Cerebellar cortex (tissue), 1 donor: ENCODE data around the gene CDK2.
A peak's percentile ranks its signal among the peaks of the same experiment; 100 is the strongest.

ENCODE experiments used
- DNase-seq: peaks from one replicate; pipeline ENCODE4 v3.0.0-alpha.2; 2015; ENCODE audit warnings: low spot score

The CDK2 gene

GRCh38 chr12:56014205-56014604 lies 47.6 kb downstream of the CDK2 start:
- DNase-seq = no peak

DNA sequence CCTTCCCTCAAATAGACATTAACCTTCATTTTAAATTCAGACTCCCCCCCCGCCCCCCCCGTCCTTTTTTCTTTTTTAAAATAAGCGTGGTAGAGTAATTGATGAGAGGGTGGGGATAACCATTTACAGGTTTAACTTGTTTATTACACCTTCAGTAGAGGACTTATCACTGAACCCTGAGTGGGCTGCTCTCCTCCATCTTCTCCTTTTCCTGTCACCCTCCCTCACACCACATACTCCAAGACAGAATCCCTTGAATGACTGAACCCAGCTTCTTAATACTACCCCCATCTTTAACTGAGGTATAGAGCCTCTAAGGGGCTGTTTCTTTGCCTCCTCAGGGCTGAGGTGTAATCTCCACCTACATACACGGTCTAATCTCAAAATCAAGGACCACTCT lies 50.6 kb downstream of the CDK2 start:
- DNase-seq = no peak

DNA sequence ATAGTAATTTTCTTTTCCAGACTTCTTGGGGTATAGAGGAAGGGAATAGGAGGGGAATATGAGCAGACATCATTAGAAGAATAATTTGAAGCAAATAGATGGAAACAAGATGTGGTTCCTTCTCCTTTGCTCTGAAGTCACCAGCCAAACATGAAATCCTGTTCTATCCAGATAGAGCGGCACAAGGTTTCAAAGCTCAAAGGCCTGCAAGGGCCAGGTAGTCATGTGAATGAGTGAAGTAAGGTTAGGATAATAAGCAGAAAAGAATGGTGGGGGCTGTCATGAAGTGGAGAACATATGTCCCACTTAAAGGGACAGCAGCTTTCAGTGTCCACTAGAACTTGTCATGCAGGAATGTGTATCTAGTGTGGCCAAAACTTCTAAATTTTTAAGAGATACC lies 51.7 kb downstream of the CDK2 start:
- DNase-seq = no peak

DNA sequence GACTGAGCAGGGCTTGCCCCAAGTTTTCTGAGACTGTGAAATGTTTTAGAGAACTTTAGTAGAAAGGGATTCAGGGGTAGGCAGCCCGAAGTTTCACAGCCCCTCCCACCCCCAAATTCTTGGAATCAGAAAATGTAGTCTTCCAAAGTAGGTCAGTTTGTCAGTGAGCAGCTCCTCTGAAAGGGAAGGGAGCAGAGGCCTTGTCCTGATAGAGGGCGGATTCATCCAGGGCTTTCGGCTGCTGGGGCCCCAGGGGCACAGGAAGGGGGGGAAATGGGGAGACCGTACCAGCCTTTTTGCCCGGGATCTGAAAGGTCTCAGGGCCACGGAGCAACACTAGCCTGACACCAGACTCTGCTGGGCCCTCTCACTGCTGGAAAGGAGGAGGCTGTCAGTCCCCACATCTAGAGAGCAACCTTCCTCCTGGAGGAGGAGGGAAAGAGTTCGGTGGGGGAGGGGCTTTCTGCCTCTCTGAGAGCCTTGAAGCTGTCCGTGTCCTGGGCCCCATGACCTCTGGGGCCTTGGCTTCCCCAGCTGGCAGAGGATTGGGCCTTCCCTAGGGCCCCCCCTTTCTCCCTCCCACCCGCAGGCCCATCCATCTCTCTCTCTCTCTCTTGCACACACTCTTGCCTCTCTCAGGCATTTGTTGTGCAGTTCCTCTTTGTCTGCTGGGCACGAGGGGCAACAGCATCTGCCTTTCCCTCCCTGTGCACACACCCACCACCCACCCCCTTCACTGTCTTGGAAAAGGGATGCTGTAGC lies 54.0 kb downstream of the CDK2 start, which contains the start of gene IKZF4:
Gene IKZF4 (plus strand): TSS at position 621 of the 762 bp plus-strand sequence. CDS start 451 bp downstream, outside the sequence.
- DNase-seq = peak; percentile 49

- peak; percentile 45 for DNase-seq
Observed at GRCh38 chr12:56021889-56022497, 55.4 kb downstream of the CDK2 start.
